Measurements from ENCODE around the gene TRIM47.

- TF ChIP-seq CTCF (IDR thresholded peaks at IDR 0.05; ENCODE audit: insufficient read depth, low read length, poor library complexity, severe bottlenecking) (peak; percentile 49), EZH2phosphoT487 (conservative IDR thresholded peaks at IDR 0.05; ENCODE audit: low read length) (no peak)
These were observed 50.9 kb downstream of the TRIM47 start for GRCh38 chr17:75827308-75828075.

Data from SU-DHL-6 (cell line).